WI38 (cell line): ENCODE data around the gene NRP1.

Experiments
- H3K4me3 ChIP-seq: 2 replicates; pipeline ENCODE4 v1.5.1; 2011; ENCODE audit warnings: low read depth, mild to moderate bottlenecking, control low read depth, low read length
- TF ChIP-seq, protein P1 (sequence below): IDR thresholded peaks from 2 replicates; pipeline ENCODE4 v1.5.1; 2012; ENCODE audit warnings: low read depth, mild to moderate bottlenecking, control low read depth, low read length

The NRP1 gene

DNA sequence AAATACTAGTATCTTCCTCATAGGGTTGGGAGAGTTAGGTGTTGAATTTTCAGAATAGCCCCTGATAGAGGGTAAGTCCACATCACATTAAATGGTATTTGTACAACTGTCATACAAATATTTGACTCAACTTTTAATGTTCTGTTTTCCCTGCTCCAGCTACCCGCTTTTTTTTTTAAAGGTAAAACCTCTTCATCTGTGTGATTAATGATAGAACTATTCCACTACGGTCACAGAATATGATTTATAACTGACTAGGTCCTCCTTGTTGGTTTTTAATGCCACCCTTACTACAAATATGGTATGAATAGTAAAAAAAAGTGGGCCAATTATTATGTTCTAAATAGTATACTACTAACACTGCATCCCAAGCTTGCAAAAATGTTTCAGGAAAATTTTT is 15.6 kb upstream of the NRP1 start:
- H3K4me3 ChIP-seq = no peak overlapping the region
- TF ChIP-seq, protein P1, sequence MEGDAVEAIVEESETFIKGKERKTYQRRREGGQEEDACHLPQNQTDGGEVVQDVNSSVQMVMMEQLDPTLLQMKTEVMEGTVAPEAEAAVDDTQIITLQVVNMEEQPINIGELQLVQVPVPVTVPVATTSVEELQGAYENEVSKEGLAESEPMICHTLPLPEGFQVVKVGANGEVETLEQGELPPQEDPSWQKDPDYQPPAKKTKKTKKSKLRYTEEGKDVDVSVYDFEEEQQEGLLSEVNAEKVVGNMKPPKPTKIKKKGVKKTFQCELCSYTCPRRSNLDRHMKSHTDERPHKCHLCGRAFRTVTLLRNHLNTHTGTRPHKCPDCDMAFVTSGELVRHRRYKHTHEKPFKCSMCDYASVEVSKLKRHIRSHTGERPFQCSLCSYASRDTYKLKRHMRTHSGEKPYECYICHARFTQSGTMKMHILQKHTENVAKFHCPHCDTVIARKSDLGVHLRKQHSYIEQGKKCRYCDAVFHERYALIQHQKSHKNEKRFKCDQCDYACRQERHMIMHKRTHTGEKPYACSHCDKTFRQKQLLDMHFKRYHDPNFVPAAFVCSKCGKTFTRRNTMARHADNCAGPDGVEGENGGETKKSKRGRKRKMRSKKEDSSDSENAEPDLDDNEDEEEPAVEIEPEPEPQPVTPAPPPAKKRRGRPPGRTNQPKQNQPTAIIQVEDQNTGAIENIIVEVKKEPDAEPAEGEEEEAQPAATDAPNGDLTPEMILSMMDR = no peak

DNA sequence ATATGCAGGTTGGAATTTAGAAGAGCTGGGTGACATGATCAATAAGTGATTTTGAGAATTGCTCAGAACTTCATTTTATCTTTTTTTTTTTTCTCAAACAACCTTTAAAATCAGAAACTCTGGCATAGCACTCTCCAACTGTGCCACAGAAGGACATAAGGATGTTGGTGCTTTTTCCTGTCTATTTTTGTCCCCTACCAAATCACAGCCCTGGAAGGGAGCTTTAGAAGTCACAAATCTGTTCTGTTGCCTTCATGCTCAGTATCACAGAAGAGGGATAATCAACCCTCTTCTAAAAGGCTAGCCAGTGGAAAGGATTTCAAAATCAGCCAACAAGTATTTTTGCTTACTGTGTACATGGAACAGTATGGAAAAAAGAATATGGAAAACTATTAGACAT is 14.8 kb upstream of the NRP1 start:
- TF ChIP-seq, protein P1 = no peak
- no peak overlapping the region for H3K4me3 ChIP-seq

DNA sequence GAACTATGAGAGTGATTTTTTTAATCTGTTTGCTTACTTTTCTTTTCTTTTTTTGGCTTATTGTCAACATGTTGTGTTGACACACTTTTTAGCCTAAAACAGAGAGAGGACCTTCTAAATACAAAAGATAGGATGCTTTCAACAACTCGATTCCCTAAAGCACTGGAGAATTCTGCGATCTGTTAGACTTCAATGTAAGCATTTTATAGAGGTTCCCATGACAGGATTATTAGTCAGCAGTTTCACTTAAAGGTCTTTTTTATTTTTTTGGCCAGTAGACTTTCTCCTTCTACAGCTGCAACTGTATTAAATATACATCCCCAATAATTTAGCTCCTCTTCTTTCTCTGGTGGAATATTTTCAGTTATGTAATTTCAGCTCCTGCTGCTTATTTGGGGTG is 12.7 kb upstream of the NRP1 start:
- TF ChIP-seq, protein P1 = no peak
- H3K4me3 ChIP-seq = no peak overlapping the region

DNA sequence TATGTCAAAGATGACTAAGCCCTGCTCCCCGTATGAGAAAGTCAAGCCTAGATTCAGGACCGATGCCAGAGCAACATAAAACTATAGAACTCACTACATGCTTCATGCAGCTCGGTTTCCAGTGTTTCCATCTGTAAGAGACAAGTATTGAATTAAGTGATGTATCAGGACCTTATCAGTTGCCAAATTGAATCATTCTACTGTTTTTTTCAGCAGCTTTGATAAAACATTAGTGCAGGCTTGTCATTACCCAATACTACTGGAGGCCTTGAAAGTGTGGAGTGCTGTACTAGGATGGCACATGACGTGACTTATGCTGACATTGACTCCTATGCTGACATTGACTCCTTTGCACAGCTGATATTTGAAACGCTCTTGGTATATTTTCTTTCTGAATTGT is 10.8 kb upstream of the NRP1 start:
- TF ChIP-seq, protein P1 = no peak
- no peak overlapping the region for H3K4me3 ChIP-seq

DNA sequence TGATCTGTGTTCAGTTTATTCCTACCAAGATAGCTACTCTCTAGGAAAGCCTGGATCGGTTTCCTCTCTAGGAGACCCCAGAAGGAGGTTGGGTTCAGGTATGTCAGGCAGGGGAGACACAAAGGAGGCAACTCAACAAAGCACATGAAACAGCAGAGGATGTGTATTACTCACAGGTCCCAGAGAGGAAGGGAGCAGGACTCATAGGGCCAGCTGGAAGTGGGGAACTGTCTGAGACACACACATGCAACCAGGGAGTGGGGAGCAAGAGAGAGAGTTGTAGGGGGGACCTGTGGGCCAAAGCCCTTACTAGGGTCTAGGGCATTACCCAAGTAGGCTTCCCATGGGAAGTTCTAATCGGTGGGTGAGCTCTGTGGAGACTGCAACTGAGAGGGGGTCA is 10.2 kb upstream of the NRP1 start:
- H3K4me3 ChIP-seq = no peak overlapping the region
- TF ChIP-seq, protein P1 = no peak

DNA sequence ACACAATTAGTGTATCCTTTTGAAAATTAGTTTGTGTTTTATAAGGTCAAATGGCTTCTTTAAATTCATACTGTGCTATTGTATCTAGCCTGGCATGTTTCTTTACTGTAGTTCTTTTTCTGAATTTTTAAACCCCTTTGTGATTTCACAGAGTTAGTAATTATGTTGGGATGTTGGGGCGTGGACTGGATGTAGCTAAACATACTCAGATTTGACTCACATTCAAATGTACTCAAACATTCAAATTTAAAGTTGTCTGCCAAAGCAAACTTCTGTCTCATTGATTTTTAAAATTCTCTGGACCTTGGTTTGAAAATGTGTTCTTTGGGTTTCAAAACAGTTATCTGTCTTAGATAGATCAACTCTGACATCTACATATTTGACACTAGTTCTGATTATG is 7.2 kb upstream of the NRP1 start:
- peak overlapping the region; percentile 35 for H3K4me3 ChIP-seq
- TF ChIP-seq, protein P1 = no peak

DNA sequence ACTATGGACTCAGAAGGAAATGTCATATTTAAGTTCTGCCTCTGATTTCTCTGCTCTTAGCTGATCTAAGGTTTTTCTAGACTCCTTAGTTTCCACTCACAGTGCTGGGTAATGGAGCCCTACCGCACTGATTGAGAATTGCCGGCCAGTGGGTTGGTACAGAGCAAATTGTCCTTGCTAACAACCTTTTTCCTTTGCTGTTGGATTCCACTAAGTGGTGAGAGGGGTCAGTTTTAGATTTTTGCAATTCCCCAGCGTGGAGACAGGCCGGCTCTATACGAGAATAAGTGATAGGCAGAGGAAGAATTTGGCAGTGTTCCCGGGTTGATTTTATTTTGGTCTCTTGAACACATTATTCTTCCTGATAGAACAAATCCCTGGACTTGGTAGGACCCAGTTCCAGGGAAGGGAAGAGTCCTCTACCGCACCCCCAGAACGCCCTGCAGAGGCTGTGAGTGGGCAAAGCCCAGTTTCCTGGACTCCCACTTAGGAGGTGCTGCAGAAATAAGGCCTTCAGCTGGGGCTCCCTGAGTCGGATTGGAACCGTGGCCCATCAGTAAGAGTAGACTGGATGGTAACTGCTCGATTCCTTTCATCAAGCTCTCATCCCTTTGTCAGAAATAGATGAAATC is 3.0 kb upstream of the NRP1 start:
- TF ChIP-seq, protein P1 = 0 out of 2 replicates have a peak, but pooled peaks have one; percentile 3
- peak overlapping the region; percentile 76 for H3K4me3 ChIP-seq
